Hematopoietic multipotent progenitor cell treated with erythropoietin and hydrocortisone succinate and interleukin-3 and kit ligand, for 4 days (in vitro differentiated cells): ENCODE results near the gene DACT2.
A peak's percentile ranks its signal among the peaks of the same experiment; 100 is the strongest.
"Not testable (repeated sequence)": the region's sequence is repeated elsewhere in the genome, so short reads cannot be mapped to it uniquely, and the experiment has no call there.

Experiments used
- DNase-seq: peaks from one replicate; pipeline ENCODE4 v3.0.0-alpha.2; 2015

Gene DACT2

GRCh38 chr6:168319279-168320111 lies at the start of gene DACT2:
TSS of gene DACT2 (minus strand) at chr6:168319777. CDS start at chr6:168319633, 144 bp downstream.
- peak; percentile 16 for DNase-seq

- no peak for DNase-seq
These were observed 49.4 kb upstream of the DACT2 start for GRCh38 chr6:168368936-168369335.

GRCh38 chr6:168368066-168368820 lies 48.7 kb upstream of the DACT2 start:
- no peak for DNase-seq

GRCh38 chr6:168367285-168367751 lies 47.7 kb upstream of the DACT2 start:
- DNase-seq: peak; percentile 7

- DNase-seq: no peak
These were observed 46.9 kb upstream of the DACT2 start for GRCh38 chr6:168366473-168366872.

GRCh38 chr6:168365422-168366165 lies 46.0 kb upstream of the DACT2 start:
- DNase-seq: no peak

- DNase-seq: no peak
These were observed 45.3 kb upstream of the DACT2 start for GRCh38 chr6:168364793-168365421.

- no peak for DNase-seq
These were observed 44.5 kb upstream of the DACT2 start for GRCh38 chr6:168363811-168364792.

GRCh38 chr6:168363302-168363701 lies 43.7 kb upstream of the DACT2 start:
- no peak for DNase-seq

GRCh38 chr6:168362276-168362990 lies 42.9 kb upstream of the DACT2 start:
- no peak for DNase-seq

GRCh38 chr6:168361766-168362165 lies 42.2 kb upstream of the DACT2 start:
- no peak for DNase-seq

- DNase-seq: no peak
These were observed 40.2 kb upstream of the DACT2 start for GRCh38 chr6:168359794-168360193.

- no peak for DNase-seq
These were observed 39.4 kb upstream of the DACT2 start for GRCh38 chr6:168358842-168359420.

- not testable (repeated sequence) for DNase-seq
These were observed 37.3 kb upstream of the DACT2 start for GRCh38 chr6:168356872-168357271.

GRCh38 chr6:168355716-168356522 lies 36.3 kb upstream of the DACT2 start:
- DNase-seq: peak; percentile 63

GRCh38 chr6:168354338-168354737 lies 34.8 kb upstream of the DACT2 start:
- DNase-seq: no peak

GRCh38 chr6:168353041-168353440 lies 33.5 kb upstream of the DACT2 start:
- DNase-seq: no peak

- DNase-seq: no peak
These were observed 32.5 kb upstream of the DACT2 start for GRCh38 chr6:168352096-168352495.

- no peak for DNase-seq
These were observed 30.2 kb upstream of the DACT2 start for GRCh38 chr6:168349718-168350210.
